OCI-LY1 (cell line): ENCODE data around the gene HLA-DPA1.

Experiments used
- H2AFZ ChIP-seq: fragments of 200-600 bp; sonication (generic), shearing (Covaris generic); 2 replicates; pipeline ENCODE4 v1.6.0; 2014; ENCODE audit warnings: antibody characterized with exemption, mild to moderate bottlenecking, low read length
- H3F3A ChIP-seq: fragments of 200-600 bp; sonication (generic), shearing (Covaris generic); 2 replicates; pipeline ENCODE4 v1.6.0; 2014; ENCODE audit warnings: mild to moderate bottlenecking, antibody characterized with exemption, low read length, moderate library complexity; ENCODE audit not compliant: insufficient read depth
- H3K27ac ChIP-seq: fragments of 200-600 bp; sonication (generic); 2 replicates; pipeline ENCODE4 v1.5.1; 2014; ENCODE audit warnings: low read length, mixed run types, mild to moderate bottlenecking, low read depth; ENCODE audit not compliant: poor library complexity, severe bottlenecking
- H3K27me3 ChIP-seq: fragments of 200-600 bp; sonication (generic); 2 replicates; pipeline ENCODE4 v1.6.0; 2014; ENCODE audit warnings: antibody characterized with exemption, mild to moderate bottlenecking, low read length, moderate library complexity; ENCODE audit not compliant: insufficient read depth
- H3K36me3 ChIP-seq: fragments of 200-600 bp; sonication (generic); 2 replicates; pipeline ENCODE4 v1.6.1; 2014; ENCODE audit warnings: mild to moderate bottlenecking, antibody characterized with exemption, low read length, moderate library complexity, mixed read lengths; ENCODE audit not compliant: insufficient read depth
- H3K4me1 ChIP-seq: fragments of 200-600 bp; sonication (generic); 2 replicates; pipeline ENCODE4 v1.5.1; 2014; ENCODE audit warnings: mild to moderate bottlenecking, low read length, moderate library complexity; ENCODE audit not compliant: insufficient read depth, severe bottlenecking
- H3K4me2 ChIP-seq: fragments of 200-600 bp; sonication (generic), shearing (Covaris generic); 2 replicates; pipeline ENCODE4 v1.6.1; 2014; ENCODE audit warnings: low read length
- H3K4me3 ChIP-seq: fragments of 200-600 bp; sonication (generic); 2 replicates; pipeline ENCODE4 v1.5.1; 2014; ENCODE audit warnings: low read length, low read depth, mild to moderate bottlenecking, mixed read lengths; ENCODE audit not compliant: poor library complexity, severe bottlenecking
- H3K79me2 ChIP-seq: fragments of 200-600 bp; shearing (Covaris generic); 2 replicates; pipeline ENCODE4 v1.6.1; 2016; ENCODE audit warnings: mixed run types, low read length, mixed read lengths; ENCODE audit not compliant: insufficient read depth
- H3K9ac ChIP-seq: fragments of 200-600 bp; sonication (generic), shearing (Covaris generic); 2 replicates; pipeline ENCODE4 v1.6.1; 2014; ENCODE audit warnings: mild to moderate bottlenecking, low read length, mixed read lengths
- H3K9me2 ChIP-seq: fragments of 200-600 bp; sonication (generic), shearing (Covaris generic); 2 replicates; pipeline ENCODE4 v1.6.1; 2014; ENCODE audit warnings: low read depth, mild to moderate bottlenecking, low read length, mixed read lengths
- H3K9me3 ChIP-seq: fragments of 200-600 bp; shearing (Covaris generic); 2 replicates; pipeline ENCODE4 v1.6.1; 2014; ENCODE audit warnings: low read length, mixed read lengths
- H4K20me1 ChIP-seq: fragments of 200-600 bp; sonication (generic), shearing (Covaris generic); 2 replicates; pipeline ENCODE4 v1.6.0; 2016; ENCODE audit warnings: mild to moderate bottlenecking, low read length; ENCODE audit not compliant: insufficient read depth
- EZH2 ChIP-seq: fragments of 200-600 bp; sonication (generic), shearing (Covaris generic); IDR thresholded peaks from 2 replicates; pipeline ENCODE4 v1.8.0; 2017; ENCODE audit warnings: borderline replicate concordance, mixed run types, mild to moderate bottlenecking, antibody characterized with exemption, low read length, moderate library complexity, mixed read lengths
- TF ChIP-seq, protein P1 (sequence below): fragments of 200-600 bp; sonication (generic), shearing (Covaris generic); IDR thresholded peaks from 2 replicates; pipeline ENCODE4 v1.5.1; 2017; ENCODE audit warnings: mild to moderate bottlenecking, antibody characterized with exemption, low read length, moderate library complexity, mixed read lengths

The HLA-DPA1 gene

DNA sequence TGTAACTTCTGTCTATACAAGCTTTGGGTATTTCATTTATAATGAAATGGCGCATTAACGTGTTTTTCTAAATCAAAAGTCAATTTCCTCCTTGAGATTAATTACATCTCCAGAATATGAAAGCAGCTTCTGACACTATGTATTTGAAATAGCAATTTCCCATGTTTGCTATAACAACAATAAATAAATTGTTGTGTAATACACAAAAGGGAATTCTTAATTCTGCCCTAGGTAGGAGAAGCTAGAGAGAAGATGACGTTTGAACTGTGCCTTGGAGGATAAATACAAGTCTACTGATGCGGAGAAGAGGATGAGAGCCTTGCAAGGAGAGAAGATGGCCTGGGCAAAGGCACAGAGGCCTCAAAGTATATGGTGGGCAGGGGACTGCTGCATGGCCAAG, 56.4 kb downstream of the HLA-DPA1 start:
- no peak overlapping the region for H2AFZ ChIP-seq

DNA sequence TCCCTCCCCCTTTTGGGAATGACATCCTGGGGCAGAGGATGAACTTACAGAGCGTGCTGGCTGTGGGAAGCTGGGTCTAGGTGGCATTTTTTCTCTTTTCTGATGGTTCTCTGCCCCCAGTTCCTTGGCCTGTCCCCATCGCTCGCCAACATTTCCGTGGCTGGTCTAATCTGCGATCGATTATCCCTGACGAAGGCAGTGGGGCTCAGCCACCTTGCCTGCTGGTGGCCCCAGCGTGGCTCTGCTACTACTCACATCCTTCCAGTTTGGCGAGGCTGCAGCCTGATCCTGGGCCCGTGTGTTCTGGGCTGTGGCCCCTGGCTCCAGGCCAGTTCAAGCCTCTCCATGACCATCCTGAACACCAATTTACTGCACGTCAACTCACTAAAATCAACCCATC, 57.7 kb downstream of the HLA-DPA1 start:
- Histone ChIP-seq H3F3A (no peaks in the 10 kb centered on the region), H3K4me2 (no peak overlapping the region), H2AFZ (no peak overlapping the region), H3K36me3 (no peaks in the 10 kb centered on the region), H3K4me3 (no peak overlapping the region), H4K20me1 (no peaks in the 10 kb centered on the region), H3K79me2 (no peaks in the 10 kb centered on the region), H3K9me3 (no peaks in the 10 kb centered on the region), H3K9me2 (no peaks in the 10 kb centered on the region), H3K27ac (no peak overlapping the region), H3K9ac (no peak overlapping the region), H3K4me1 (peaks cover 11% of the 10 kb centered on the region), H3K27me3 (no peaks in the 10 kb centered on the region)
- TF ChIP-seq EZH2: no peak
- TF ChIP-seq, protein P1, sequence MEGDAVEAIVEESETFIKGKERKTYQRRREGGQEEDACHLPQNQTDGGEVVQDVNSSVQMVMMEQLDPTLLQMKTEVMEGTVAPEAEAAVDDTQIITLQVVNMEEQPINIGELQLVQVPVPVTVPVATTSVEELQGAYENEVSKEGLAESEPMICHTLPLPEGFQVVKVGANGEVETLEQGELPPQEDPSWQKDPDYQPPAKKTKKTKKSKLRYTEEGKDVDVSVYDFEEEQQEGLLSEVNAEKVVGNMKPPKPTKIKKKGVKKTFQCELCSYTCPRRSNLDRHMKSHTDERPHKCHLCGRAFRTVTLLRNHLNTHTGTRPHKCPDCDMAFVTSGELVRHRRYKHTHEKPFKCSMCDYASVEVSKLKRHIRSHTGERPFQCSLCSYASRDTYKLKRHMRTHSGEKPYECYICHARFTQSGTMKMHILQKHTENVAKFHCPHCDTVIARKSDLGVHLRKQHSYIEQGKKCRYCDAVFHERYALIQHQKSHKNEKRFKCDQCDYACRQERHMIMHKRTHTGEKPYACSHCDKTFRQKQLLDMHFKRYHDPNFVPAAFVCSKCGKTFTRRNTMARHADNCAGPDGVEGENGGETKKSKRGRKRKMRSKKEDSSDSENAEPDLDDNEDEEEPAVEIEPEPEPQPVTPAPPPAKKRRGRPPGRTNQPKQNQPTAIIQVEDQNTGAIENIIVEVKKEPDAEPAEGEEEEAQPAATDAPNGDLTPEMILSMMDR: no peak

More for the DNA sequence above, 56.4 kb downstream of the HLA-DPA1 start:
- Histone ChIP-seq H3K79me2 (no peaks in the 10 kb centered on the region), H3K4me1 (peaks cover 11% of the 10 kb centered on the region), H3K27me3 (no peaks in the 10 kb centered on the region), H3K9me3 (no peaks in the 10 kb centered on the region), H3K9me2 (no peaks in the 10 kb centered on the region), H3K4me2 (no peak overlapping the region), H3K4me3 (no peak overlapping the region), H3K9ac (no peak overlapping the region), H3K27ac (no peak overlapping the region), H3K36me3 (no peaks in the 10 kb centered on the region), H3F3A (no peaks in the 10 kb centered on the region), H4K20me1 (no peaks in the 10 kb centered on the region)
- TF ChIP-seq EZH2: no peak

DNA sequence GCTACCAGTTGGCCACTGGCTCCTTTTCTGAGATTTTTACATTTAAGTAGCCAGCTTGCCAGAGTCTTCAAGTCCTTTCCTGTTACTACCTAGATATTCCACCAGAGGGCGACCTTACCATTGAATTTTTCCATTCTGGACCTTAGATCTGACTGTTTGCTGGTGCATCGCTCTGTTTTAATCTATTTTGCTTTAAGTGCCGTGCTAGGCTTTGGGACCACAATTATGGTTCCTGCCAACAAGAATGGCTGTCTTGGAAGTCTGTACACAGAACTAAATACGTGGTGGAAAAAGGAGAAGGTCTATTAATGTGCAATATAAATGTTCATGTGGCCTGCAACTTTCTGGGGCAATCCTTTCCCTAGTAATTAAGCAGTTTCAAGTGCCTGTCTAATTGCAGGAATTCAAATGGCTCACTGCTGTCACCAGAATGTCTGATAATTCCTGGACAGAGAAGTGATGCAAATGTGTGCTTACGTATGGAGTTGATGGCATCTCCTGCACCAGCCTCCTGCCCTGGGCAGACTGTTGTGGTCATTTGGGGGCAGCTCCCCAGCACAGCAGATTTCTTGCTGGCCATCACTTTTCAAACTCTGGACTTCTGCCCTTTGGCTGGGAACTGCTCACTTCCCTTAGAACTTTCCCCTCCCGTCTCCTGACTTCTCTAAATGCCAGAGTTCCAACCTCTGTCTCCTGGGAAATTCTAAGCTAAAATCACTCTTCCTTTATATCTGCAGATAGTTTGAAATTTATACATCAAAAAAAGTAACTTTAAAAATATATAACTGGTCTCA, 58.4 kb downstream of the HLA-DPA1 start:
- Histone ChIP-seq H3K9me2 (no peaks in the 10 kb centered on the region), H3F3A (no peaks in the 10 kb centered on the region), H3K4me2 (no peak overlapping the region), H3K9me3 (no peaks in the 10 kb centered on the region), H3K9ac (no peak overlapping the region), H3K27ac (no peak overlapping the region), H3K27me3 (no peaks in the 10 kb centered on the region), H3K36me3 (no peaks in the 10 kb centered on the region), H3K4me1 (peaks cover 11% of the 10 kb centered on the region), H3K4me3 (no peak overlapping the region), H4K20me1 (no peaks in the 10 kb centered on the region), H2AFZ (no peak overlapping the region), H3K79me2 (no peaks in the 10 kb centered on the region)
- TF ChIP-seq, protein P1: peak; percentile 74
- no peak for TF ChIP-seq EZH2
